Activated gamma-delta T cell (primary cell): Measurements from ENCODE around the gene PSRC1.
"Not testable (repeated sequence)": the region's sequence is repeated elsewhere in the genome, so short reads cannot be mapped to it uniquely, and the experiment has no call there.

Experiments
- DNase-seq: peaks from one replicate; lab custom pipeline; 2025; lab: John Stamatoyannopoulos, UW
- total RNA-seq, 2 donors: gene quantifications; one replicate each; lab custom pipeline; 2026; lab: John Stamatoyannopoulos, UW

The PSRC1 gene
- total RNA-seq, result 1.4 to 1.9 reads per million in 2 donors

DNA sequence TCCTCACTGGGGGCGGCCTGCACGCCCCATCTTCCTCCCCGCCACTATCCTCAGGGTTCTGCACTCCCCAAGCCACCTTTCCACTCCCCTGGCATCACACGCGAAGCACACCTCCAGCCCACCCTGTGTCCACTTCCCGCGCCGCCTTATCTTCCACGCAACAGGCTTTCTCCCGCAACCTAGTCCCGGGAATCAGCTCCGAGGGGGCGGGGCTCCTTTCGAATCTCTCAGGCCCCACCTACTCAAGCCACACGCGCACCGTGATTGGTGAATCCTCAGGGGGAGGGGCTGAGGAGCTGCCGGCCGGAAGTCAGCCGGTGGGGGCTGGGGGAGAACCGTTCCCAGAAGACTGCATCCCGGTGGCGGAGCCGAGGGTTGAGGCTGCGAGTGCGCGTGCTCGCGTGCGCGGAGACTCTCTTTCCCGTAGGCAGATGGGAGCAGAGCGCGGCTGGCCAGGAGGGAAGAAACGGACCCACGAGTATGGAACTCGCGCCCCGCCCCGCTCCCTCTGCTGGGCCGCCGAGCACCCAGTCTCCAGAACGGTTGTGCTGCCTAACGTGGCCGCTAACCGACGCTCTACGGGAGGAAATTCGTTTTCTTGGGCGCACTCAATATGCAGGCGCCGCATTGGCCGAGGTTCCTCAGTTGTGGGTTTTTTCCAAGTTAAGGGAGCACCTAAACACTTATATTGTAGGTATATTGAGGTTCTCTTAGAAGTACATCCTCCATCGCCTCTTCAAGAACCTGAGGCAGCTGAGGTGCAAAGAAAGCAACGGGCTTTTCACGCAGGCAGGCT, at the start of gene PSRC1:
Gene PSRC1, minus strand, starts transcription at position 194 of the 796 bp plus-strand sequence.
- peak; percentile 63 for DNase-seq

DNA sequence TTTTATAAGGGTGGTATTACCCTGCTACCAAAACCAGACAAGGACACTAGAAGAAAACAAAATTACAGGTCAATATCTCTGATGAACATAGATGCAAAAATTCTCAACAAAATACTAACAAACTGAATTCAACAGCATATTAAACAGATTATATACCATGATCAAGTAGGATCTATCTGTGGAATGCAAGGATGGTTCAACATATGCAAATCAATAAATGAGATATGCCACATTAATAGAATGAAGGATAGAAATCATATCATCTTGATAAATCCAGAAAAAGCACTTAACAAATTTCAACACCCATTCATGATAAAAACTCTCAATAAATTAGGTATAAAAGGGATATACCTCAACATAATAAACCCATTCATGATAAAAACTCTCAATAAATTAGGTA, 48.2 kb upstream of the PSRC1 start:
- DNase-seq, result no peak

DNA sequence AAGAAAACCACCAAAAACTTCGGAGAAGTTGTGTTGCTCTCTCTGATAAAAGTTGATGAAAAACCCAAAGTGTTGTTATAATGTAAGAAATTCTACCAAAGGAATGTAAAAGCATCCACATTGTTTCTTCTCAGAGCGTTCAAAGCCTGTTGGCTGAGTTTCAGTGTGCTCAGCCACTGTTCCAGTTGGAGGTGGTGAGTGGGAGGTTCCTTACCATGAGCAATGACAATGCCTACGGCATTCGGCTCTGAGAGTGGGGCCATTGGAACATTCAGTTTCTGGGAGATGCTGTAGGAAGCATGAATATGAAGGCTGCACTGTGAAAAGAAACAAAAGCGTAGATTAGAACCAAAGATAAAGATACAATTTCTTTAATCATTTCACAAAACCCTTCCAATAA, 44.3 kb upstream of the PSRC1 start:
- no peak for DNase-seq

DNA sequence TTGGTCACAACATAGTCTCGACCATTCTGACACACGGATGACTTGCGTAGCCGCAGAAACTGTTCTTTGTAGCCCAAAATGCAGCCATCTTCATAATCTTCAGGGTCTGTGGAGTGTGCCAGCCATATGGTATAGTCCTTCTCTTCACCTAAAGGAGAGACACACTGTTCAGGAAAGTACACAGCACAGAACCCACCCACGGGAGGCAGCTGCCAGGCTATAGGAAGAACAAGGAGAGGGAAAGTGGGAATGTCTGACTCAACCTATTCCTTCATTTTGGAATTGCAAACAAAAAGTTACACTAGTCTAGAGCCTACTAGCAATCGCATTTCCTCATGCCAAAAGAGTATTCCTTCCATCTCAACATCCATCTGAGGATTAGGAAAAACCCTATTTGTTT, 40.0 kb upstream of the PSRC1 start:
- DNase-seq, result no peak

DNA sequence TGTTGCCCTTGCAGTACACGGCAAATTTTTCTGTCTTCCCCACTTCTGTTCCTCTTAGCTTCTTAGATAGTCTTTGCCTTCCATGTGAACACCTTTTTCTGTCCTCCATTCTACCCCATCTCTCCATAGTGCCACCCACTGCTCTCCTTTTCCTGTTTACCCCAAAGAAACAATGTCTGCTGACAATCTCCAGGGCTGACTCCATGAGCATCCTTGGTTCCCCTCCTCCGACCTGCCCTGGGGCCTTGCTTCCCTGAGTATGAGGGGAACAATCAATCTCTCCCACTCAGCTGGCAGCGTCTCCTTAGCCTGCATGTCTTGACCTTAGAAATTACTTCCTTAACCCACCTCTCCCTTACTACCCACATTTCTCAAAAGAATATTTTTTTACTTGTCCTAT, 36.2 kb upstream of the PSRC1 start:
- DNase-seq, result no peak

DNA sequence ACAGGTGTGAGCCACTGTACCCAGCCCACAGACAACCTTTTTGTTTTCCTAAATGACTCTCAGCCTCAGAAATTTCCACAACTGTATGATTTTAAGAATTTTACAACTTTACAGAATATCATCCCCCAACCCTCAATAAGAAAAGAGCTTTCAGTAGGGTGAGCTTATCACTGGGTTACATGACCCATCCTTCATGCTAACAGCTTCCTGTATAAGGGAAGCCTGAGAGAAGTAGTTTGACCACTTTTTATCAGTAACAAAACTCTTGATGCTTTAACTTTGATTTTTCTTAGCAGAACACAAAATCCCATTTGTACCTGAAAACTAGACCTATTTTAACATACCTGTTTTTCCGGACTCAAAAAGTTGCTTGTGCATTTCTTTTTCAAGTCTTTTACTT, 33.6 kb upstream of the PSRC1 start:
- DNase-seq, result no peak

DNA sequence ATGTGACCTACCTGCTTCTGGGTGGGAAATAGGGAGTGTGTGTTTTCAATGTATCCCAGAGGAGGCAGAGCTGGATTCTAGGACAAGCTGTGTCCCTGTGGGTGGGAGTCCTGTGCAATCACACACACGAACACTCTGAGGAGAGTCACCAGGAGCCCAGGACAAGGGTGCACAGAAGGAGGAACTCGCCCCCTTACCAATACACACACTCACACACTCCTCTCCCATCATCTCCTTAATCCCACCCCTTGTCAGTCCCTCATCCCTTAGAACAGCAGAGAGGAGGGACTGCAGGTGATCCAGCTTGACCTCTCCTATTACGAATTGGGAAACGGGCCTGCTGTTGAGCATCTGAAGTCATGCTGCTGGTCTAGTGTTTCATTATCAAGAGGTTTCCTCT, 32.3 kb upstream of the PSRC1 start:
- DNase-seq, result no peak

DNA sequence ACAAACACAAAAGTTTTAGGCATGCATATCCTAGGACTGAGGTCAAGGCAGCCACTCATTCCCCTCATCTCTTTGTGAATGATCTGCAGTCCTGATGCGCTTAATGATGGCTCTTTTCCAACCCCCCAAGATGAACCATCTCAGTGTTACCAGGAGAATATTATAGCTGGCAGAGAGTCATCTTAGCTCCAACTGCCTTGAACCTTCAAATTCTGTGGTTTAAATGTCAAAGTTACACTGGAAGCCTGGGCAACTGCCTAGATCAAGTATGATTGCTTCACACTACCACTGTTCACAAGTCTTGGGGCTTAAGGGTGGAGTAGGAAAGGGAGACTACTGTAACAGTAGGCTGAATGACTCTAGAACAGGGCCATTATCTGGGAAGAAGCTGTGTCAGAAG, 31.9 kb upstream of the PSRC1 start:
- DNase-seq, result no peak

DNA sequence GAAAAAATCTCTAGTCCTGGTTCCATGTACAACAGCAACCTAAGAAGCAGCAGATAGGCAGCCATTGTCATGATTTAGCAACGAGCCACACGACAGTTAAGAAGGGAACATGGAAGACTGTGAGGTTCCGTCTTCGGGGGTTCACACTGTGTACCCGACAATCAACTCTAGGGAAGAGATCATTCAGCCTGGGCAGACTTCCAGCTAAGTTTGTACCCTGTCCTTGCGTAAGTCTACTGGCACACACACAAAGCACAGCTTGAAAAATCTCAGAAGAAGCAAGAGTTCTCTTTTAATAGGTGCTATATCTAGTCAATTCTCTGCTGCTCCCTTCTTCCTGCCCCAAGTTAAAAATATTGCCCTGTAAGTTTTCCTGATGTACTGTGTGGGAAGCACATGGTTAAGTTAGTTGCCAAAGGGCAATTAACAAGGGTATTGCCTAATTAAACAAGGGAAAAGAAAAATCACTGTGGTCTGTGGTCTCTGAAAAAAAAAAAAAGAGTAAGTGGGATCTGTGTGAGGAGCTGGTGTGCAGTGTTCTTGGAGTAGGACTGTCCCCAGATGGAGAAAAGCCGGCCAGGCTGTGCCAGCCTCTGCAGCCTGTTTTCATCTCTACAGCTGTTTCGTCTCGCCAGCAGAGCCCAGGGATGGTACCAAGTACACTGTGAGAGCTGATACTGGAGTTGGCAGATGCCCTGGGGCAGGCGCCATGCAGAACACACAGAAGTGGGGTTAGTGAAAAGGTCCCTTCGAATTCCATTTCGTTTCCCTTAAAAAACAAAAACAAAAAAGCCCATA, 30.2 kb upstream of the PSRC1 start:
- no peak for DNase-seq

DNA sequence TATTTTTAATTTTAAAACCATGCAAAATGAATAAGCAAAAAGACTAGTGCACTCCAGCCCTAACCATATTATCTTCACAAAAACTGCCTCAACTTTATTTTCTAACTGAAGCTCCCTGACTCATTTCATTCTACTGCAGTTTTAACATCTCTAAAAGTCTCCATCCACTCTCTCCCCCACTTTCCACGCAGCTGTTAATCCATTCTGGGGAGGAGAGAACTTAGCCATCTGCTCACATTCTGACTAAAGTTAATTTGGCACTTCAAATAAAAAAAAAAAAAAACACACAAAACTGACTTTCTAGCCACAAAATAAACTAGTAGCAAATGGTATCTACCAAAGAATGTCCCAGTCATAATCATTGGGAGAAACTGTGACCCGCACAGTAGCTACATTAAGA, 29.3 kb upstream of the PSRC1 start:
- DNase-seq, result no peak

DNA sequence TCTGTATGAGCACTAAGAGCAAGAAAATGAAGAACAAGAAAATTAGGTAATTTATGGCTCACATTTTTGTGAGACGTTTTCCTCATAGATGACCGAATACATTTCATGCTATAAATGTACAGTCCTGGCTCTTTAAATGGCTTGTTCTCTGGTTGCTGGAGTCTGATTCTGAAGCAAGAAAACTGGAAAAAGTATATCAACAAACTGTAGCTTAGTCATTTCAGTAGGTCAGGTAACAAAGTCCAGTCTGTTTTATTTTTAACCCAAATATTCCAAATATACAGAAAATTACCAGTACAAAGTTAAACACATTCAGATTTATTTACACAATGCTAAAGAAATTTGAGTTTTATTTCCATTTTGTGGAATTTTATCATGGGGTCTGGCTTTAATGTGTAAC, 26.4 kb upstream of the PSRC1 start:
- DNase-seq, result no peak

DNA sequence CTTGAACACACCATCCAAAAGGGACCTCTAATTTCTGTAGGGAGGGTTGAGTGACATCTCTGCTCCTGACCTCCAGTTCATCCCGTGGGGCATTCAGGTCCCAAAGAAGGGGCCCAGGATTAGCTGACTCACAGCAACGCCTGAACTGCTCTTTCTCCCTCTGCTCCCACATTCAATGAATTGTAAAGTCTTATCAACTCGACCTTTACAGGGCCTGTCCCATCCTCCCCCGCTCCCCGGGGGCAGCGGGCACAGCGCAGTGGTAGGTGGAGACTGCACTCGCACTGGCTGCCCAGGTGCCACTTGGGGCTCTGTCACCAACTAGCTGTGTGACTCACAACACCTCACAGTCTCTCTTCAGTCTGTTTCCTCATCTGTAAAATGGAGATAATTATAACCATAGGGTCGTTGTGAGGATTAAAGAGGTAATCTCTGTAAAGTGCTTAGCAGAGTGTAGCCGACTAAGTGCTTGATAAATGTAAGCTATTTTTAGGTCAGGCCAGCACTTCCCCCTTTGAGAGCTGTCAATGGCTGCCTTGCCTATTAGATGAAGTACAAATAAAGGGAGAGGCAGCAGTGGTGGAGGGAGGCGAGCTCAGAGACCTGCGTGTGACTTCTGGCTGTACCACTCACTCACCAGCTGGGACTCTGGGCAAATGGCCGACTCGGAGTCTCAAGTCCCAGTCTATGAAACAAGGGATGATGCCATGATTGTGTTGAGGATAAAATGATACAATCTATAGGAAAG, 24.5 kb upstream of the PSRC1 start:
- DNase-seq, result no peak

DNA sequence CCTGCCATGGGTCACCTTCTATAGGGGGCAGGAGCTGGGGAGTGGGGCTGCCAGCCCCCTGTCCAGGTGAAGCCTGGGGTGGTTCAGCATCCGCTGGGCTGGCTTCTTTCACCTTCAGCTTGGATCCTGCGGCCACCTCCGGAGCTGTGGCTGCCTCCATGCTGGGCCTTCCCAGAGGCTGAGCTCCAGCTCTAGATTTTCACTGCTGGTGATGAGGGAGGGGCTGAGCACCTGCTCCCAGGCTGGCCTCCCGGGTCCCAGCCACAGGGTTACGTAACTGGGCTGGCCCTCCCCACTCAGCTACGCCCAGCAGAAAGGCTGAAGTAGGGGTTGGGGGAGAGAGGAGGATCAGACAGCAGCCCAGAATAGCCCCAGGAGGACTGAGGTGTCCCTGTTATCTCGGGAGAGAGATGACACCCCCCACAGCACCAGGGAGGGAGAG, 23.9 kb upstream of the PSRC1 start, which contains the start of gene MYBPHL:
Gene MYBPHL, minus strand, starts transcription at position 180 of the 442 bp plus-strand sequence. Its CDS starts 20 bp downstream, at position 160.
- no peak for DNase-seq

DNA sequence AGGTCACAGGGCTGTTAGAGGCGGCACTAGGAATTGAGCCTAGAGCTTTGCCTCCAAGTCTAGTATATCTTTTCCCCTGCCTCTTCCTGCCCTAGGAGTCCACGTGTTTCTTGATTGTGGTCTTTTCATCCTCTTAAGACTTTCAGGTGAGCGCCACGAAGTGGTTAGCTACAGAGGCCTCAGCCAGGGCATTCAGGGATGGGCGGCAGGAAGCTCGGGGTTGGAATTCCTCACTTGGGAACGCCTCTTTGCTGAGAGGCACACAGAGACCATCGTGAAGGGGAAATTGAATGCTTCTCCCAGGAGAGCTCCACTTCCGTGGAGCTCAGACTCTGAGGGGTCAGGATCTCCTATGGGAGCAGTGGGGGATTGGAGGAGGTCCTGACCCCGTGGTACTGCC, 23.0 kb upstream of the PSRC1 start:
- not testable (repeated sequence) for DNase-seq

DNA sequence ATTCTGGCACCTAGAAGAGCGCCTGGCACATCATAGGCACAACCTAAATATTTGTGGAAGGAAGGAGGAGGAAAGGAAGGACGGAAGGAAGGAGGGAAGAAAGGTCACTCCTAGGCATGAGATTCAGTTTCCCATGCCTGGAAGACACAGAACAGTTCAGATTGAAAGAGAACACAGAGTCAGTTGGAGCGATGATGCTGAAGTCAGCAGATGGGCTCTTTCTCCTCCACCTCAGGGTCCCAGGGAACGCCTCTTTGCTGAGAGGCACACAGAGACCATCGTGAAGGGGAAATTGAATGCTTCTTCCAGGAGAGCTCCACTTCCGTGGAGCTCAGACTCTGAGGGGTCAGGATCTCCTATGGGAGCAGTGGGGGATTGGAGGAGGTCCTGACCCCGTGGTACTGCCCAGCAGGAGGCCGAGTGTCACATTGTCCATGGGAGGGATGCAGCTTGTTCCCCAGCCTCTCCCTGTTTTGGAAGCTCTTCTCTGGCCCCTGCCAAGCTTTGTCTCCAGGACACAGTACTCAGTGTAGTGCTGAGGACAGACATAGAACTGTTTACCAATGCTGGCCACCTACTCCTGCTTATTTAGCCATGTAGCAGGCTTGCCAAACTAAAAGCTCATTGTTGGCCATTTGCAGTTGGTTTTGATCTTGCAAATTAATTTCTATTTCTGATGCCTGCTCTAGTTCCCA, 21.4 kb upstream of the PSRC1 start:
- no peak for DNase-seq

DNA sequence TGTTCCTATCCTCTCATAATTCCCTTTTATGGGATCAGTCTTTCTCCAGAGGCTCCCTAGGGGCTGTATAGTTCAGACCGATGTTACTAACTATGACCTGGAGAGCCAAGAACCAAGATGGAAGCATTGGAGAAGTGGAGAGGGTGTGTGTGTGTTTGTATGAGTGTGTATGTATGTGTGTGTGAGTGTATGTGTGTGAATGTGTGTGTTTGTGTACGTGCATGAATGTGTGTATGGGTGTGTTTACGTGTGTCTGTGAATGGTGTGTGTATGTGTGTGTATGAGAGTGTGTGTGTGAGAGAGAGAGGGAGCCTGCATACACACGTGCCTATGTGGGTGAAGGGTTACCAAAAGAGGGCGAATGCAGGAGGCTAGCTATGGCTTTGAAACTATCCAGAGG, 18.9 kb upstream of the PSRC1 start:
- no peak for DNase-seq

DNA sequence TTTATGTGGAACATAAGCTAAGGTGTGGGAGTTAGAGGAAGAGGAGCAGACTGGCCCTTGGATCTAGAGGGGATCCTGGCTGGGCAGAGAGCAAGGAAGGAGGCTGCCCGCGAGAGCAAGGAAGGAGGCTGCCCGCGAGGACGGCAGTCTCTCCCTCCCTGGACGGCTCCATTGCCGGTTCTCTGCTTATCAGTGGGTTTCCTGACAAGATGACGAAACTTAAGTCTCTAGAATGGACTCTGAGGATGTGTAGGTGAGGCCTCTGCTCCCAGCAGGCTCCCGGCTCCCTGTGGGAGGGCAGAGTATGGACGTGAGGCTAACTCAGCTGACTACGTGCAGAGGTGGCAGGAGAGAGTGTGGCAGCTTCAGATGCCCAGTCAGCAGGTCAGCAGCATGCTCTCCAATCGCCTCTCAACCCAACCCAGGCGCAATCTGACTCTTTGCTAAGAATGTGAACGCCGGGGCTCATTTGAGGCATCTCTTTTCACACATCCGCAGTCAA, 17.8 kb upstream of the PSRC1 start:
- DNase-seq, result no peak

DNA sequence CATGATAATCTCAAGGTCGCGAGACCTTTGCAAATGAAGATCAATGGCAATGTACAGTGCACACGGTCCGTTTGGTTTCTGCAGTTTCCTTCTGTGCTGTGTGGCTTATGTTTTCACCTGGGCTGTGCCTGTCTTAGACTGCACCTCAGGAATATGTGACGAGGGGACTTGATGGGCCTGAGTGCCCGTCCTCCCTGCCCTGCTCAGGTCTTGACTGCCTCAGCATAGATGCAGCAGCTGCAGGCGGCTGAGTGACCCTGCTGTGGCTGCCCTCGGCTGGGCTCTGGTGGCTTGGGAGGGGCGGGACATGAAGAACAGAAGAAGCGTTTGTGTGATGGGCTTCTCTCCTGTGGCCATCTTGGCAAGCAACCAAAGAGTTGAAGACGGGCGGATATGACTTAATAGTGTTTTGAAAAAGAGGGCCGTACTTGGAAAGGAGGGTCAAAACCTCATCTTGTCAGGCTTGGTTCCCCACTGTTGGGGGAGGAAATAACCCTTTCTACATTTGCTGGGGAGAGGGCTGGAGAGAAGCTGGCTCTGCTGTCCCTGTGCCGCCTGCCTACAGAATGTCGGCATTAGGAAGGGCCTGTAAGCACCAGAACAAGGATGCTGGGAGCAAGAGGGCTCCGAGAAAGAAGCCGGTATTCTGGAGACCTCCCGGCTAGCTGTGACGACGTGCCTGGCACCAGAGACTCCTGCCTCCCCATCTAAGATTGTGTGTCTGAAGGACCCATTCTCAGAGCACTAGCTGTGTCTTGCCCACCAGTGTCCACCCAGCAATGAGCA, 16.8 kb upstream of the PSRC1 start:
- no peak for DNase-seq

DNA sequence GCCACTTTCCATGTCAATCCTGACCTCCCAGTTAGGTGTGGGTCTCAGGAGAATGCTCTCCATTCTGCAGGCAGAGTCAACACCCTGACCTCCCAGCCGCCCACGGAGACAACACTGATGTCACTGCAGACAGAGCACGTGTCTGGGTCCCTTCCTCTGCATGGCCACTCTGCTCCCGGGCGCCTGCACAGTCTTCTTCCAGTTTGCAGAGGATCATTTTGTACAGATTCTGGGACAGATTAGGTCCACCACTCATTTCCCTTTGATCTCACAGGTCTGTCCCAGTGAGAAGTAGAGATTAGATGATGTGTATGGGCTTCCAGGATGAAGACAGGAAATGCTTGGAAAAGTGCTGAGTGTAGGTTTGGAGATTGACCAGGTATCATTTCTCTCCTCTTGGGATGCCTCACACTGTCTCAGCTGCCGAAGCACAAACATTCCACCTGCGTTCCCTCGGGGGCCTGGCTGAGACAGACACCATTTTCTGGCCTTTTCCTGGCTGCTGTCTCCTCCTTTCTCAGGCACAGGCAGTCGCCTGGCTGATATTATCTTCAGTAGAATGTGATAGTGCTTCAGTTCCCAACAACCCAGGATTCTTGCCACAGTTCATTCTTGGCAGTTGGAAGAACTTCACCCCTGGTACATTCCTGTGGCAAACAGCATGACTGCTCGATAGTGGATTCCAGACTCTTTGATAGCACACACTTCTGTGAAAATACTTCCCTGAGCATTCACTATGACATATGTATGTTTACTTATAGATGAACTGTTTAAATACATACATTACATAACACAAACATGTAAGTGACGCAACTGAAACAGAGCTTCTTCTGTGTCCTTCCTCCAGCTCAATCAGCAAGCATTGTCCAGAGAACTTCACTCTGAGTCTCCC, 16.0 kb upstream of the PSRC1 start:
- DNase-seq, result no peak

DNA sequence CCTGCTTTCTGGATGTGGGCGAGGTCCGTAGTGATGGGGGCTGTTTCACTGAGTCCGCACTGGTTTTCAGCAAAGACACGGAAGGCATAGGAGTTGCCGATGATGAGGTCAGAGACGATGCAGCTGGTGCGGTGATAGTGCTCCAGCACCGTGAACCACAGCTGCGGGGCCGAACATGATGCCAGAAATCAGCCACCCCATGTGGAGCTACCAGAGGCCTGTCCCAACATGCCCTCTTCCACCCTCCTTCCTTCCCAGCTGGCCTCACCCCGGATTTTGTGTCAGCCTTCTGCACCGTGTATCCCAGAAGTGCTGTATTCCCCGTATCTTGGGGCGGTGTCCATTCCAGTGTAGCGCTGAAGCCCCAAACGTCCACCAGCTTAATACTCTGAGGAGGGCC, 13.8 kb upstream of the PSRC1 start:
- DNase-seq, result no peak
